Caco-2 (cell line): ENCODE measurements around the gene DPEP3. TPM values are rescaled to one million over a fixed set of nuclear protein-coding genes. Genes with fewer than 3 reads are reported as not detected.

ENCODE experiments used
- BruUV-seq: library from RNA; stranded (reverse); fragments of 400-500 nt; replicated peaks from 2 replicates; lab custom pipeline; 2021; lab: Mats Ljungman, UMichigan
- CTCF ChIA-PET: fragments of 300-600 bp; sonication (Branson Sonifier 250); formaldehyde crosslinking; loops from one replicate; lab custom pipeline; 2022; ENCODE audit warnings: antibody characterized with exemption; lab: Charles Lee
- POLR2A ChIA-PET: fragments of 300-600 bp; sonication (Branson Sonifier 250); formaldehyde crosslinking; loops from one replicate; lab custom pipeline; 2022; ENCODE audit warnings: antibody characterized with exemption; lab: Charles Lee
- DNase-seq, 2 experiments: peaks; one replicate each; pipeline versions ENCODE4 v3.0.0 to v3.0.0-alpha.2; 2020 to 2022
- H3K27me3 ChIP-seq: replicated peaks from 2 replicates; pipeline ENCODE4 v1.6.0; 2011; ENCODE audit warnings: low read length; ENCODE audit not compliant: control insufficient read depth, insufficient read depth
- H3K36me3 ChIP-seq: 2 replicates; pipeline ENCODE4 v1.5.1; 2011; ENCODE audit warnings: low read length; ENCODE audit not compliant: control insufficient read depth, insufficient read depth
- H3K4me1 ChIP-seq: fragments of 250-450 bp; sonication (Bioruptor Pico); 2 replicates; pipeline ENCODE4 v1.5.1; 2020; ENCODE audit warnings: mild to moderate bottlenecking
- H3K4me3 ChIP-seq: 2 replicates; pipeline ENCODE4 v1.5.1; 2011; ENCODE audit warnings: low read depth, mild to moderate bottlenecking, control low read depth, low read length
- H3K9me3 ChIP-seq: fragments of 250-450 bp; sonication (Bioruptor Pico); 2 replicates; pipeline ENCODE4 v1.5.1; 2020; ENCODE audit warnings: mild to moderate bottlenecking, moderate library complexity
- H3K27ac Mint-ChIP-seq: one replicate; pipeline ENCODE4 v1.8.0; 2022; ENCODE audit warnings: mixed read lengths; ENCODE audit not compliant: unreplicated experiment
- H3K27me3 Mint-ChIP-seq: one replicate; pipeline ENCODE4 v1.8.0; 2022; ENCODE audit warnings: mixed read lengths; ENCODE audit not compliant: insufficient read depth, unreplicated experiment
- H3K36me3 Mint-ChIP-seq: one replicate; pipeline ENCODE4 v1.8.0; 2022; ENCODE audit warnings: mild to moderate bottlenecking, mixed read lengths; ENCODE audit not compliant: insufficient read depth, unreplicated experiment
- H3K4me1 Mint-ChIP-seq: one replicate; pipeline ENCODE4 v1.8.0; 2022; ENCODE audit warnings: low read depth, mixed read lengths; ENCODE audit not compliant: unreplicated experiment
- H3K4me3 Mint-ChIP-seq: one replicate; pipeline ENCODE4 v1.8.0; 2022; ENCODE audit warnings: mild to moderate bottlenecking, moderate library complexity, mixed read lengths; ENCODE audit not compliant: unreplicated experiment
- H3K9me3 Mint-ChIP-seq: one replicate; pipeline ENCODE4 v1.8.0; 2022; ENCODE audit warnings: mixed read lengths; ENCODE audit not compliant: unreplicated experiment
- intact Hi-C: fragments of 100-400 bp; cut with micrococcal nuclease; formaldehyde crosslinking; loops from one replicate; pipeline ENCODE4 v1.10.0; 2022; ENCODE audit not compliant: unreplicated experiment
- total RNA-seq: library from RNA; stranded (reverse); gene quantifications from 2 replicates; pipeline ENCODE4 v1.2.3, GENCODE V29; 2022
- TF ChIP-seq, protein P1 (sequence below), 2 experiments: fragments of 200-600 bp in 1 of 2; IDR thresholded peaks; 1 replicate in 1 of 2; 2 replicates in 1 of 2; pipeline versions ENCODE4 v1.5.1 to v1.8.0; 2011 to 2022; ENCODE audit warnings: antibody characterized with exemption in 1 of 2, control low read depth in 1 of 2, inconsistent platforms in 1 of 2, low read depth in 1 of 2, low read length in 1 of 2, mild to moderate bottlenecking in 1 of 2, moderate library complexity in 1 of 2; ENCODE audit not compliant: insufficient read depth in 1 of 2, severe bottlenecking in 1 of 2, unreplicated experiment in 1 of 2

Gene DPEP3
- total RNA-seq, 1 experiment from 2014 or later: not detected

DNA sequence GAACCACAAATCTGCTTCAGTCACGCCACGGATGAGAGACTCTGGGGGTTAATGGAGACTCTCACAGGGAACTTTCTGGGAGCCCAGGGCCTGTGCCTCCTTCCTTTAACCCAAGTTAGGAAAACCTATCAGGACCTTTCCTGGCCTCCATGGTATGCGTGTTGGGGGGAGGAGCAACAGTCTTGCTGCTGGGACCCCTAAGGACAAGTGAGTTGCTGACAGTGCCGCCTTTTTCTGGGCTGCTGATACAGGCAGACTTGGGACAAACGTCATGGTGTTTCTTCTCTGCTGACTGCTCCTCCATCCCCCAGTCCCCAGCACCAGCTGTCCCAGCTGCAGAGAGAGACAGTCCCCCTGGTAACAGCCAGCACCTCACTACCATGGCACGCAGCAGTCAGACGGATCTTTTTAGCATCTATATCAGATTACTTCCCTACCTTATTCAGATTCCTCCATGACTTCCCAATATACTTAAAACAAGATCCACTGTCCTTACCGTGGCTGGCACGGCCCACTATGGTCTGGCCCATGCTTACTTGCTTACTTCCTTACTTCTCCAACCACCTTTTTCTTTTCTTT is 28.9 kb upstream of the DPEP3 start:
- H3K9me3 ChIP-seq: no peaks in the 10 kb centered on the region
- no TSS peak for BruUV-seq
- no peaks in the 10 kb centered on the region for H3K36me3 ChIP-seq
- H3K4me3 ChIP-seq: no peak overlapping the region
- Mint-ChIP-seq H3K4me1 (no peaks in the 10 kb centered on the region), H3K27ac (no peak overlapping the region), H3K9me3 (no peaks in the 10 kb centered on the region), H3K36me3 (no peaks in the 10 kb centered on the region), H3K4me3 (no peak overlapping the region), H3K27me3 (peaks cover 6% of the 10 kb centered on the region)
- TF ChIP-seq, protein P1, sequence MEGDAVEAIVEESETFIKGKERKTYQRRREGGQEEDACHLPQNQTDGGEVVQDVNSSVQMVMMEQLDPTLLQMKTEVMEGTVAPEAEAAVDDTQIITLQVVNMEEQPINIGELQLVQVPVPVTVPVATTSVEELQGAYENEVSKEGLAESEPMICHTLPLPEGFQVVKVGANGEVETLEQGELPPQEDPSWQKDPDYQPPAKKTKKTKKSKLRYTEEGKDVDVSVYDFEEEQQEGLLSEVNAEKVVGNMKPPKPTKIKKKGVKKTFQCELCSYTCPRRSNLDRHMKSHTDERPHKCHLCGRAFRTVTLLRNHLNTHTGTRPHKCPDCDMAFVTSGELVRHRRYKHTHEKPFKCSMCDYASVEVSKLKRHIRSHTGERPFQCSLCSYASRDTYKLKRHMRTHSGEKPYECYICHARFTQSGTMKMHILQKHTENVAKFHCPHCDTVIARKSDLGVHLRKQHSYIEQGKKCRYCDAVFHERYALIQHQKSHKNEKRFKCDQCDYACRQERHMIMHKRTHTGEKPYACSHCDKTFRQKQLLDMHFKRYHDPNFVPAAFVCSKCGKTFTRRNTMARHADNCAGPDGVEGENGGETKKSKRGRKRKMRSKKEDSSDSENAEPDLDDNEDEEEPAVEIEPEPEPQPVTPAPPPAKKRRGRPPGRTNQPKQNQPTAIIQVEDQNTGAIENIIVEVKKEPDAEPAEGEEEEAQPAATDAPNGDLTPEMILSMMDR (IDR thresholded peaks at IDR 0.05; ENCODE audit: insufficient read depth in 1 of 2, low read depth in 1 of 2, low read length in 1 of 2, severe bottlenecking in 1 of 2, unreplicated experiment in 1 of 2): no peak
- POLR2A ChIA-PET: interaction anchor here (0.6 kb wide), 1 partner anchor 15 kb away, joined by 4 read pairs; no protein-coding TSS in a partner anchor
- DNase-seq: no peak
- intact Hi-C loops: no loop called here
- CTCF ChIA-PET: interaction anchor here (0.6 kb wide), 1 partner anchor 9 kb away, joined by 3 read pairs; no protein-coding TSS in a partner anchor
- no peaks in the 10 kb centered on the region for H3K4me1 ChIP-seq
- no peaks in the 10 kb centered on the region for H3K27me3 ChIP-seq

DNA sequence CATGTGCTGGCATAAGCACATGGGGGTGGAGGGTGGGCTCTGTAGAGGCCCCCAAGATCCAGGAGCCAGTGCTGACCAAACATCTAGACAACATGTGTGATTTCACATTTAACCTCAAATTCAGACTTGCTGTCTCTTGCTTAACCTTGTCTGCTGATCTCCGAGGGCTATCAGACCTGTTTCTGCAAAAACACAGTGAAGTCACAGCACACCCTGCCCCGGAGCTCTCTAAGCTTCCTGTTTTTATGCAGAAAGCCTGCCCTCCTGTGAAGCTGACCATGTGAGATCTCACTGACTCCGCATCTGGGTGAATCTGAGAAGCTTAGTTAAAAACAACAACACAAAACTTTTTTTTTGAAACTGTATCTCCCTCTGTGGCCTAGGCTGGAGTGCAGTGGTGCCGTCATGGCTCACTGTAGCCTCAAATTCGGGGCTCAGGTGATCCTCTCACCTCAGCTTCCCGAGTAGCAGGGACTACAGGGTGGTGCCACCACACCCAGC is 25.5 kb upstream of the DPEP3 start:
- Mint-ChIP-seq H3K4me3 (no peak overlapping the region), H3K9me3 (no peaks in the 10 kb centered on the region), H3K27me3 (peaks cover 3% of the 10 kb centered on the region), H3K4me1 (no peaks in the 10 kb centered on the region), H3K36me3 (no peaks in the 10 kb centered on the region), H3K27ac (no peak overlapping the region)
- no TSS peak for BruUV-seq
- POLR2A ChIA-PET: no interaction called here
- Histone ChIP-seq H3K4me1 (no peaks in the 10 kb centered on the region), H3K9me3 (no peaks in the 10 kb centered on the region), H3K27me3 (no peaks in the 10 kb centered on the region), H3K4me3 (no peak overlapping the region), H3K36me3 (no peaks in the 10 kb centered on the region)
- intact Hi-C loops: no loop called here
- CTCF ChIA-PET: interaction anchor here (1.1 kb wide), 1 partner anchor 70 kb away, joined by 3 read pairs; no protein-coding TSS in a partner anchor
- TF ChIP-seq, protein P1 (IDR thresholded peaks at IDR 0.05; ENCODE audit: insufficient read depth in 1 of 2, low read depth in 1 of 2, low read length in 1 of 2, severe bottlenecking in 1 of 2, unreplicated experiment in 1 of 2): no peak
- no peak for DNase-seq

DNA sequence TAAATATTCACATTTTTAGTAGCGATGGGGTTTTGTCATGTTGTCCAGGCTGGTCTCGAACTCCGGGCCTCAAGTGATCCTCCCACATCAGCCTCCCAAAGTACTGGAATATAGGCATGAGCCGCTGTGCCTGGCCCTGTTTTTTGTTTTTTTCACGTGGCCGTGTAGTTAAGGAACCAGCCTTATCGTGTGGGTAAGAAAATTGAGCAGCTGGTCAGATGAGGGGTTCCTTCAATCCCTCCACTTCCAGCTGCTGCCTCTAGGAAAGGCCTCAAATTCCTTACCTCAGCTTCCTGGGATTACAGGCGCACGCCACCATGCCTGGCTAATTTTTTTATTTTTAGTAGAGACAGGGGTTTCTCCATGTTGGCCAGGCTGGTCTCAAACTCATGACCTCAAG is 24.9 kb upstream of the DPEP3 start:
- Histone ChIP-seq H3K9me3 (no peaks in the 10 kb centered on the region), H3K4me1 (no peaks in the 10 kb centered on the region), H3K27me3 (no peaks in the 10 kb centered on the region), H3K4me3 (no peak overlapping the region), H3K36me3 (no peaks in the 10 kb centered on the region)
- DNase-seq: no peak
- no TSS peak for BruUV-seq
- Mint-ChIP-seq H3K4me3 (no peak overlapping the region), H3K27me3 (peaks cover 3% of the 10 kb centered on the region), H3K36me3 (no peaks in the 10 kb centered on the region), H3K27ac (no peak overlapping the region), H3K9me3 (no peaks in the 10 kb centered on the region), H3K4me1 (no peaks in the 10 kb centered on the region)
- TF ChIP-seq, protein P1 (IDR thresholded peaks at IDR 0.05; ENCODE audit: insufficient read depth in 1 of 2, low read depth in 1 of 2, low read length in 1 of 2, severe bottlenecking in 1 of 2, unreplicated experiment in 1 of 2): no peak
- intact Hi-C loops: no loop called here
- POLR2A ChIA-PET: no interaction called here
- CTCF ChIA-PET: interaction anchor here (1.1 kb wide), 1 partner anchor 69 kb away, joined by 3 read pairs; no protein-coding TSS in a partner anchor
